HUES48 (cell line): ENCODE results near the gene REEP2.

Experiments
- H3K27ac ChIP-seq: one replicate; pipeline ENCODE4 v1.7.0; 2013; ENCODE audit warnings: low read depth, low read length, inconsistent platforms
- H3K27me3 ChIP-seq: 2 replicates; pipeline ENCODE4 v1.6.1; 2013; ENCODE audit warnings: mild to moderate bottlenecking, low read length; ENCODE audit not compliant: control insufficient read depth, insufficient read depth
- H3K36me3 ChIP-seq: 2 replicates; pipeline ENCODE4 v1.6.1; 2013; ENCODE audit warnings: low read length; ENCODE audit not compliant: control insufficient read depth, insufficient read depth
- H3K4me1 ChIP-seq: 2 replicates; pipeline ENCODE4 v1.6.1; 2013; ENCODE audit warnings: mild to moderate bottlenecking, low read length; ENCODE audit not compliant: control insufficient read depth, insufficient read depth
- H3K4me3 ChIP-seq: 2 replicates; pipeline ENCODE4 v1.5.1; 2013; ENCODE audit warnings: mild to moderate bottlenecking, low read depth, low read length
- H3K9ac ChIP-seq: 2 replicates; pipeline ENCODE4 v1.6.1; 2013; ENCODE audit warnings: mild to moderate bottlenecking, low read depth, low read length, moderate library complexity
- H3K9me3 ChIP-seq: 2 replicates; pipeline ENCODE4 v1.6.1; 2013; ENCODE audit warnings: low read length; ENCODE audit not compliant: control insufficient read depth, insufficient read depth

Gene REEP2

GRCh38 chr5:138460032-138460693 lies 21.3 kb downstream of the REEP2 start:
- Histone ChIP-seq H3K4me3 (no peak overlapping the region), H3K9ac (no peak overlapping the region), H3K27me3 (no peaks in the 10 kb centered on the region), H3K27ac (no peak overlapping the region), H3K9me3 (no peaks in the 10 kb centered on the region), H3K36me3 (no peaks in the 10 kb centered on the region), H3K4me1 (peaks cover 7% of the 10 kb centered on the region)

DNA sequence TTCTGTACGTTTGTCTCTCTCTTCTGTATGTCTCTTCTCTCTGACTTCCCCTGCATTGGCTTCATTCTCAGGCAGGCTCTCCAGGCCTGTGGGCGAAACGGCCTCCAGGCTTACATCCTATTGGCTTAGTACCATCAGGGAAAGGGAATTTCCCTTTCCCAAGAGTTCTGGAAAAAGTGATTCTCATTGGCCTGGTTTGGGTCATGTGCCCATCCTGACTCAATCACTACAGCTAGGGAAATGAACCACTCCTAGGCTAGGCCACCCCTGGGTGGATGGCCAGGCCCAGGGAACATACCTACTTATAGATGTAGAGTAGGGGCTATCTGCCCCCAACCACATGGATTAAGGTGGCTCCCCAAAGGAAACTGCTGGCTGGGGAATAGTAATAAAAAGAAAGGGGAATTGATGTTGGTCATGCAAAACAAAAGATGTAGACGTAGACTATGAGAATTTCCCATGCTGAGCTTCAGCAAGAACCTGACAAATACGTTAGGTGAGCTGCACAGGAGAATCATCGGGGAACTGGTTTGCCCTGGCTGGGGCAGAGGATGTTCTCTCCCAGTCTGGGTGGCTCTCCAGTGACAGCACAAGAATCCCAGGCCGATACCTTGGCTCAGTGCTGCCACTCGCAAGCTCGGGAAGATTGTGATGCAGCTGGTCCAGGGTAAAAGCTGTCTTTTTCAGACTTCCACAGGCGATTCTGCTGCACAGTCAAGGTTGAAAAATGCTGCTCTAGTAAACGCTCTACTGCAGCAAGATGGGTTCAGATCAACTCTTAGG lies 22.7 kb downstream of the REEP2 start:
- Histone ChIP-seq H3K4me1 (no peaks in the 10 kb centered on the region; the same call in 1 of the 2 replicates), H3K9me3 (no peaks in the 10 kb centered on the region), H3K4me3 (no peak overlapping the region), H3K9ac (no peak overlapping the region), H3K36me3 (peaks cover 1% of the 10 kb centered on the region; the same call in 1 of the 2 replicates), H3K27me3 (peaks cover 11% of the 10 kb centered on the region), H3K27ac (no peak overlapping the region)

- Histone ChIP-seq H3K27me3 (peaks cover 23% of the 10 kb centered on the region), H3K4me1 (no peaks in the 10 kb centered on the region; the same call in 1 of the 2 replicates), H3K4me3 (peak overlapping the region; percentile 70), H3K9me3 (no peaks in the 10 kb centered on the region), H3K9ac (peak overlapping the region; percentile 74), H3K27ac (peak overlapping the region; percentile 94), H3K36me3 (peaks cover 15% of the 10 kb centered on the region)
These were observed 24.7 kb downstream of the REEP2 start for GRCh38 chr5:138463419-138464007.

DNA sequence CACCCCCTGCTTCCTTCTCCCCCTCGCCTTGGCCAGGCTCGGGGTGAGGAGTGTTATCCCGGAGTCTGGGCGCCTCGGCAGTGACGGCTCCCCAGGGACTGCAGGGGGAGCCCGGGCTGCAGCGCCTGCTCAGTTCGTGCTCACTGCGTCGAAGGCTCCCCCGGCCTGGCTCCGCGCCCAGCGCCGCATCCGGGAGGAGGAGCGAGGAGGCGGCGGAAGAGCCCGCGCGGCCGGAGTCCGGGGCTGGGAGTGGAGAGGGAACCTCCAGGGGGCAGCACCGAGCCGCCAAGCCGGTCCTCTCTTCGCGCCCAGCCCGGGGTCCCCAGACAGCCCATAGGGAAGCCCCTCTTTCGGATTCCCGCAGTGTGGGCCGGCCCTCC lies 25.1 kb downstream of the REEP2 start:
- peaks cover 23% of the 10 kb centered on the region for H3K27me3 ChIP-seq
- H3K9me3 ChIP-seq: no peaks in the 10 kb centered on the region
- H3K27ac ChIP-seq: peak overlapping the region; percentile 94
- H3K4me1 ChIP-seq: no peaks in the 10 kb centered on the region; the same call in 1 of the 2 replicates
- H3K9ac ChIP-seq: peak overlapping the region; percentile 74
- H3K36me3 ChIP-seq: peaks cover 15% of the 10 kb centered on the region
- peak overlapping the region; percentile 70 for H3K4me3 ChIP-seq

- peaks cover 23% of the 10 kb centered on the region for H3K27me3 ChIP-seq
- no peaks in the 10 kb centered on the region for H3K9me3 ChIP-seq
- peak overlapping the region; percentile 70 for H3K4me3 ChIP-seq
- H3K36me3 ChIP-seq: peaks cover 15% of the 10 kb centered on the region
- H3K9ac ChIP-seq: peak overlapping the region; percentile 85
- H3K4me1 ChIP-seq: no peaks in the 10 kb centered on the region; the same call in 1 of the 2 replicates
- H3K27ac ChIP-seq: peak overlapping the region; percentile 94
These were observed 25.8 kb downstream of the REEP2 start for GRCh38 chr5:138464388-138465260.

DNA sequence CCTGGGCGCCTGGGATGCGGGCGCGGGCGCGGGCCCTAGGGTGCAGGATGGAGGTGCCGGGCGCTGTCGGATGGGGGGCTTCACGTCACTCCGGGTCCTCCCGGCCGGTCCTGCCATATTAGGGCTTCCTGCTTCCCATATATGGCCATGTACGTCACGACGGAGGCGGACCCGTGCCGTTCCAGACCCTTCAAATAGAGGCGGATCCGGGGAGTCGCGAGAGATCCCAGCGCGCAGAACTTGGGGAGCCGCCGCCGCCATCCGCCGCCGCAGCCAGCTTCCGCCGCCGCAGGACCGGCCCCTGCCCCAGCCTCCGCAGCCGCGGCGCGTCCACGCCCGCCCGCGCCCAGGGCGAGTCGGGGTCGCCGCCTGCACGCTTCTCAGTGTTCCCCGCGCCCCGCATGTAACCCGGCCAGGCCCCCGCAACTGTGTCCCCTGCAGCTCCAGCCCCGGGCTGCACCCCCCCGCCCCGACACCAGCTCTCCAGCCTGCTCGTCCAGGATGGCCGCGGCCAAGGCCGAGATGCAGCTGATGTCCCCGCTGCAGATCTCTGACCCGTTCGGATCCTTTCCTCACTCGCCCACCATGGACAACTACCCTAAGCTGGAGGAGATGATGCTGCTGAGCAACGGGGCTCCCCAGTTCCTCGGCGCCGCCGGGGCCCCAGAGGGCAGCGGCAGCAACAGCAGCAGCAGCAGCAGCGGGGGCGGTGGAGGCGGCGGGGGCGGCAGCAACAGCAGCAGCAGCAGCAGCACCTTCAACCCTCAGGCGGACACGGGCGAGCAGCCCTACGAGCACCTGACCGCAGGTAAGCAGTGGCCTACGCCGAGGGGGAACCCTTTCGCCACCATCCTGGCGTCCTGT lies 26.6 kb downstream of the REEP2 start, which contains the start of gene EGR1:
Gene EGR1, plus strand, starts transcription at position 219 of the 864 bp plus-strand sequence. Its CDS starts 283 bp downstream, at position 502.
- Histone ChIP-seq H3K27me3 (peaks cover 23% of the 10 kb centered on the region), H3K4me3 (peak within 1 kb of the TSS; percentile 70), H3K27ac (peak within 1 kb of the TSS; percentile 94)

GRCh38 chr5:138466125-138466899 lies 27.5 kb downstream of the REEP2 start:
- H3K9ac ChIP-seq: peak overlapping the region; percentile 85
- no peaks in the 10 kb centered on the region for H3K9me3 ChIP-seq
- peak overlapping the region; percentile 70 for H3K4me3 ChIP-seq
- peaks cover 15% of the 10 kb centered on the region for H3K36me3 ChIP-seq
- no peaks in the 10 kb centered on the region; the same call in 1 of the 2 replicates for H3K4me1 ChIP-seq
- peaks cover 23% of the 10 kb centered on the region for H3K27me3 ChIP-seq
- peak overlapping the region; percentile 51 for H3K27ac ChIP-seq

More for the DNA sequence above, 26.6 kb downstream of the REEP2 start, which contains the start of gene EGR1:
- no peaks in the 10 kb centered on the region for H3K9me3 ChIP-seq
- peak within 1 kb of the TSS; percentile 85 for H3K9ac ChIP-seq
- peaks cover 15% of the 10 kb centered on the region for H3K36me3 ChIP-seq
- H3K4me1 ChIP-seq: no peaks in the 10 kb centered on the region; the same call in 1 of the 2 replicates

DNA sequence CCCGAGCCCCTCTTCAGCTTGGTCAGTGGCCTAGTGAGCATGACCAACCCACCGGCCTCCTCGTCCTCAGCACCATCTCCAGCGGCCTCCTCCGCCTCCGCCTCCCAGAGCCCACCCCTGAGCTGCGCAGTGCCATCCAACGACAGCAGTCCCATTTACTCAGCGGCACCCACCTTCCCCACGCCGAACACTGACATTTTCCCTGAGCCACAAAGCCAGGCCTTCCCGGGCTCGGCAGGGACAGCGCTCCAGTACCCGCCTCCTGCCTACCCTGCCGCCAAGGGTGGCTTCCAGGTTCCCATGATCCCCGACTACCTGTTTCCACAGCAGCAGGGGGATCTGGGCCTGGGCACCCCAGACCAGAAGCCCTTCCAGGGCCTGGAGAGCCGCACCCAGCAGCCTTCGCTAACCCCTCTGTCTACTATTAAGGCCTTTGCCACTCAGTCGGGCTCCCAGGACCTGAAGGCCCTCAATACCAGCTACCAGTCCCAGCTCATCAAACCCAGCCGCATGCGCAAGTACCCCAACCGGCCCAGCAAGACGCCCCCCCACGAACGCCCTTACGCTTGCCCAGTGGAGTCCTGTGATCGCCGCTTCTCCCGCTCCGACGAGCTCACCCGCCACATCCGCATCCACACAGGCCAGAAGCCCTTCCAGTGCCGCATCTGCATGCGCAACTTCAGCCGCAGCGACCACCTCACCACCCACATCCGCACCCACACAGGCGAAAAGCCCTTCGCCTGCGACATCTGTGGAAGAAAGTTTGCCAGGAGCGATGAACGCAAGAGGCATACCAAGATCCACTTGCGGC lies 28.2 kb downstream of the REEP2 start:
- Histone ChIP-seq H3K9ac (peak overlapping the region; percentile 85), H3K4me3 (peak overlapping the region; percentile 70)

More for the DNA sequence above, 28.2 kb downstream of the REEP2 start:
- no peaks in the 10 kb centered on the region for H3K9me3 ChIP-seq
- H3K36me3 ChIP-seq: peaks cover 15% of the 10 kb centered on the region
- H3K27ac ChIP-seq: no peak overlapping the region
- peaks cover 1% of the 10 kb centered on the region; the same call in 1 of the 2 replicates for H3K4me1 ChIP-seq
- peaks cover 23% of the 10 kb centered on the region for H3K27me3 ChIP-seq
